Liver (tissue), 9 donors: ENCODE measurements around the gene TAS2R5. TPM values are rescaled to one million over a fixed set of nuclear protein-coding genes. Genes with fewer than 3 reads are reported as not detected.
"Not testable (repeated sequence)": the region's sequence is repeated elsewhere in the genome, so short reads cannot be mapped to it uniquely, and the experiment has no call there.

ENCODE experiments used
- DNase-seq: peaks from one replicate; pipeline ENCODE4 v3.0.0-alpha.2; 2017; ENCODE audit warnings: low spot score
- H3K27ac ChIP-seq, 2 donors: one replicate each; pipeline ENCODE4 v1.7.0; 2013; ENCODE audit warnings: inconsistent platforms in 2 of 2, low read length in 2 of 2, control low read depth in 1 of 2, low read depth in 1 of 2, mild to moderate bottlenecking in 1 of 2
- H3K27me3 ChIP-seq, 4 donors: one replicate each; pipeline versions ENCODE4 v1.6.1 to v1.7.0; 2013; ENCODE audit warnings: low read length in 3 of 4, inconsistent platforms in 1 of 4, mild to moderate bottlenecking in 1 of 4, moderate library complexity in 1 of 4; ENCODE audit not compliant: control insufficient read depth in 4 of 4, insufficient read depth in 4 of 4
- H3K36me3 ChIP-seq, 4 donors: one replicate each; pipeline versions ENCODE4 v1.6.1 to v1.7.0; 2013; ENCODE audit warnings: low read length in 3 of 4, mild to moderate bottlenecking in 3 of 4, low read depth in 1 of 4, moderate library complexity in 1 of 4; ENCODE audit not compliant: control insufficient read depth in 4 of 4, insufficient read depth in 3 of 4
- H3K4me1 ChIP-seq, 4 donors: one replicate each; pipeline versions ENCODE4 v1.6.1 to v1.7.0; 2013; ENCODE audit warnings: low read length in 3 of 4, mild to moderate bottlenecking in 3 of 4, moderate library complexity in 1 of 4; ENCODE audit not compliant: control insufficient read depth in 4 of 4, insufficient read depth in 4 of 4
- H3K4me3 ChIP-seq, 3 donors: one replicate each; pipeline versions ENCODE4 v1.6.1 to v1.7.0; 2013; ENCODE audit warnings: low read length in 3 of 3, control low read depth in 1 of 3, low read depth in 1 of 3, mild to moderate bottlenecking in 1 of 3
- H3K9ac ChIP-seq, 2 donors: one replicate each; pipeline ENCODE4 v1.7.0; 2013; ENCODE audit warnings: low read length in 2 of 2, mild to moderate bottlenecking in 2 of 2, moderate library complexity in 2 of 2, control low read depth in 1 of 2, low read depth in 1 of 2
- H3K9me3 ChIP-seq, 4 donors: one replicate each; pipeline versions ENCODE4 v1.6.1 to v1.7.0; 2013; ENCODE audit warnings: low read length in 3 of 4; ENCODE audit not compliant: control insufficient read depth in 4 of 4
- ATF3 ChIP-seq: IDR thresholded peaks from 2 replicates; pipeline ENCODE4 v1.6.1; 2016; ENCODE audit warnings: antibody characterized with exemption
- EGR1 ChIP-seq, 2 donors: IDR thresholded peaks; 2 replicates each; pipeline ENCODE4 v1.6.1; 2016 to 2018; ENCODE audit warnings: antibody characterized with exemption in 2 of 2, low read depth in 2 of 2
- FOXA1 ChIP-seq: IDR thresholded peaks from 2 replicates; pipeline ENCODE4 v1.6.1; 2016; ENCODE audit warnings: antibody characterized with exemption
- FOXA2 ChIP-seq: IDR thresholded peaks from 2 replicates; pipeline ENCODE4 v1.6.1; 2016; ENCODE audit warnings: antibody characterized with exemption
- GABPA ChIP-seq, 2 donors: IDR thresholded peaks in 1 of 2; conservative IDR thresholded peaks in 1 of 2; 2 replicates each; pipeline ENCODE4 v1.6.1; 2016; ENCODE audit warnings: antibody characterized with exemption in 2 of 2, mild to moderate bottlenecking in 1 of 2, moderate library complexity in 1 of 2
- HNF4A ChIP-seq, 2 donors: conservative IDR thresholded peaks; 2 replicates each; pipeline ENCODE4 v1.6.1; 2016; ENCODE audit warnings: antibody characterized with exemption in 2 of 2, mild to moderate bottlenecking in 2 of 2
- HNF4G ChIP-seq: IDR thresholded peaks from 2 replicates; pipeline ENCODE4 v1.6.1; 2016; ENCODE audit warnings: antibody characterized with exemption
- JUND ChIP-seq, 2 donors: IDR thresholded peaks; 2 replicates each; pipeline ENCODE4 v1.6.1; 2016; ENCODE audit warnings: antibody characterized with exemption in 2 of 2
- MAX ChIP-seq: IDR thresholded peaks from 2 replicates; pipeline ENCODE4 v1.6.1; 2016; ENCODE audit warnings: antibody characterized with exemption
- NR2F2 ChIP-seq: IDR thresholded peaks from 2 replicates; pipeline ENCODE4 v1.6.1; 2016; ENCODE audit warnings: antibody characterized with exemption
- RAD21 ChIP-seq, 2 donors: IDR thresholded peaks; 2 replicates each; pipeline ENCODE4 v1.6.1; 2016; ENCODE audit warnings: antibody characterized with exemption in 2 of 2, mild to moderate bottlenecking in 2 of 2
- REST ChIP-seq: IDR thresholded peaks from 2 replicates; pipeline ENCODE4 v1.6.1; 2016; ENCODE audit warnings: antibody characterized with exemption, mild to moderate bottlenecking
- RXRA ChIP-seq, 2 donors: IDR thresholded peaks; 2 replicates each; pipeline ENCODE4 v1.6.1; 2017 to 2018; ENCODE audit warnings: antibody characterized with exemption in 2 of 2, mild to moderate bottlenecking in 1 of 2
- SP1 ChIP-seq: IDR thresholded peaks from 2 replicates; pipeline ENCODE4 v1.6.1; 2018; ENCODE audit warnings: antibody characterized with exemption, mild to moderate bottlenecking
- TAF1 ChIP-seq: conservative IDR thresholded peaks from 2 replicates; pipeline ENCODE4 v1.6.1; 2016; ENCODE audit warnings: antibody characterized with exemption, mild to moderate bottlenecking
- YY1 ChIP-seq: IDR thresholded peaks from 2 replicates; pipeline ENCODE4 v1.6.1; 2016; ENCODE audit warnings: antibody characterized with exemption, mild to moderate bottlenecking
- ZBTB33 ChIP-seq: IDR thresholded peaks from 2 replicates; pipeline ENCODE4 v1.6.1; 2016; ENCODE audit warnings: antibody characterized with exemption
- WGBS: extraction: QIAGEN DNeasy Blood & Tissue Kit; methylation state at CpG from one replicate; pipeline ENCODE4 v1.1.7; 2013; 5-methylcytosine and 5-hydroxymethylcytosine counted together
- polyA plus RNA-seq, 2 donors: library from polyadenylated mRNA; stranded (reverse) in 1 of 2; unstranded in 1 of 2; fragments of 200-250 nt in 1 of 2; fragments of >200 nt in 1 of 2; fragmentation: Nextera tagmentation in 1 of 2; extraction: Ambion mirVana in 1 of 2; gene quantifications; one replicate each; pipeline versions ENCODE4 v1.2.1 to v1.2.3, GENCODE V29; 2013 to 2015
- total RNA-seq, 2 donors: library from RNA; depleted of rRNA; stranded (reverse); fragments of >200 nt; gene quantifications; one replicate each; pipeline ENCODE4 v1.2.3, GENCODE V29; 2014
- donor health status: healthy.
- donor health status: healthy.
- donor health status: healthy.
- donor health status: healthy.
- donor health status: healthy.

The TAS2R5 gene
- total and polyA plus RNA-seq, 4 donors: 0.05 to 3.6 (median 0.40) TPM

- H3K4me1 ChIP-seq, H3K4me3 ChIP-seq, H3K36me3 ChIP-seq, H3K27me3 ChIP-seq, H3K27ac ChIP-seq, DNase-seq, H3K9ac ChIP-seq, H3K9me3 ChIP-seq: not testable (repeated sequence)
Measured at GRCh38 chr7:141822432-141822831, 32.4 kb downstream of the TAS2R5 start.

GRCh38 chr7:141837683-141838082 lies 47.7 kb downstream of the TAS2R5 start:
- no peak overlapping the region for H3K4me3 ChIP-seq
- no peak for DNase-seq
- H3K9ac ChIP-seq: no peak overlapping the region
- 97% methylated on average over 5 of the region's 5 CpGs for WGBS
- H3K9me3 ChIP-seq: no peaks in the 10 kb centered on the region
- no peaks in the 10 kb centered on the region for H3K36me3 ChIP-seq
- H3K27me3 ChIP-seq: no peaks in the 10 kb centered on the region
- H3K27ac ChIP-seq: no peak overlapping the region
- H3K4me1 ChIP-seq: no peaks in the 10 kb centered on the region
- TF ChIP-seq TAF1 (no peak), FOXA2 (no peak), SP1 (no peak), ZBTB33 (no peak), HNF4G (no peak), REST (no peak), GABPA (IDR thresholded peaks at IDR 0.05 in 1 of 2, conservative IDR thresholded peaks at IDR 0.05 in 1 of 2) (no peak), ATF3 (no peak), RAD21 (IDR thresholded peaks at IDR 0.05) (no peak)

- DNase-seq: no peak
- H3K4me3 ChIP-seq: no peak overlapping the region
- WGBS: 89% methylated on average over 1 of the region's 1 CpG
- TF ChIP-seq FOXA1 (no peak), HNF4G (no peak), SP1 (no peak), RAD21 (IDR thresholded peaks at IDR 0.05) (no peak), JUND (IDR thresholded peaks at IDR 0.05) (no peak), FOXA2 (no peak), YY1 (no peak), ATF3 (no peak), HNF4A (conservative IDR thresholded peaks at IDR 0.05) (no peak), NR2F2 (no peak), EGR1 (IDR thresholded peaks at IDR 0.05; ENCODE audit: low read depth in 2 of 2) (no peak), RXRA (IDR thresholded peaks at IDR 0.05) (no peak), ZBTB33 (no peak), REST (no peak), MAX (no peak)
Measured at GRCh38 chr7:141838581-141838980, 48.6 kb downstream of the TAS2R5 start.

More at GRCh38 chr7:141838581-141838980, 48.6 kb downstream of the TAS2R5 start:
- no peaks in the 10 kb centered on the region for H3K9me3 ChIP-seq
- no peaks in the 10 kb centered on the region for H3K4me1 ChIP-seq
- H3K36me3 ChIP-seq: no peaks in the 10 kb centered on the region
- H3K9ac ChIP-seq: no peak overlapping the region
- no peak overlapping the region for H3K27ac ChIP-seq
- no peaks in the 10 kb centered on the region for H3K27me3 ChIP-seq
